Activated CD4-positive, alpha-beta T cell treated with anti-CD3 and anti-CD28 coated beads, Interleukin-2, amount 10 ng/mL, durations not matched to agents 24 days and 14 days (primary cell): Measurements from ENCODE around the gene SOX8. TPM values are rescaled to one million over a fixed set of nuclear protein-coding genes. Genes with fewer than 3 reads are reported as not detected.
A peak's percentile ranks its signal among the peaks of the same experiment; 100 is the strongest.
"Not testable (repeated sequence)": the region's sequence is repeated elsewhere in the genome, so short reads cannot be mapped to it uniquely, and the experiment has no call there.

Source experiments
- DNase-seq: peaks from one replicate; pipeline ENCODE4 v3.0.0; 2022
- H3K27ac Mint-ChIP-seq: one replicate; pipeline ENCODE4 v1.8.0; 2022; ENCODE audit warnings: mild to moderate bottlenecking, mixed read lengths
- H3K27me3 Mint-ChIP-seq: one replicate; pipeline ENCODE4 v1.8.0; 2022; ENCODE audit warnings: mixed read lengths
- H3K36me3 Mint-ChIP-seq: one replicate; pipeline ENCODE4 v1.8.0; 2022; ENCODE audit warnings: low read depth, mild to moderate bottlenecking, mixed read lengths
- H3K4me1 Mint-ChIP-seq: one replicate; pipeline ENCODE4 v1.8.0; 2021; ENCODE audit warnings: mixed read lengths
- H3K4me3 Mint-ChIP-seq: one replicate; pipeline ENCODE4 v1.8.0; 2022; ENCODE audit warnings: mild to moderate bottlenecking, moderate library complexity, mixed read lengths
- H3K9me3 Mint-ChIP-seq: one replicate; pipeline ENCODE4 v1.8.0; 2021; ENCODE audit warnings: mixed read lengths
- intact Hi-C: fragments of 100-400 bp; cut with micrococcal nuclease; formaldehyde crosslinking; loops from one replicate; pipeline ENCODE4 v1.15.1; 2023
- total RNA-seq: library from RNA; stranded (reverse); gene quantifications from 2 replicates; pipeline ENCODE4 v1.2.3, GENCODE V29; 2022

Gene SOX8
- total RNA-seq, 1 donor from 2014 or later: 0.77 TPM

GRCh38 chr16:1018447-1019198, 37.1 kb downstream of the SOX8 start:
- no peak for DNase-seq
- Mint-ChIP-seq H3K4me1 (no peaks in the 10 kb centered on the region), H3K27me3 (no peaks in the 10 kb centered on the region), H3K27ac (no peak overlapping the region), H3K4me3 (no peak overlapping the region), H3K36me3 (no peaks in the 10 kb centered on the region), H3K9me3 (no peaks in the 10 kb centered on the region)
- intact Hi-C loops: no loop called here

GRCh38 chr16:1019231-1020090, 37.9 kb downstream of the SOX8 start:
- no peak for DNase-seq
- intact Hi-C loops: no loop called here
- Mint-ChIP-seq H3K27ac (no peak overlapping the region), H3K4me1 (no peaks in the 10 kb centered on the region), H3K4me3 (no peak overlapping the region), H3K9me3 (no peaks in the 10 kb centered on the region), H3K27me3 (no peaks in the 10 kb centered on the region), H3K36me3 (no peaks in the 10 kb centered on the region)

- DNase-seq: no peak
- Mint-ChIP-seq H3K27ac (no peak overlapping the region), H3K9me3 (no peaks in the 10 kb centered on the region), H3K27me3 (no peaks in the 10 kb centered on the region), H3K4me1 (no peaks in the 10 kb centered on the region), H3K36me3 (no peaks in the 10 kb centered on the region), H3K4me3 (no peak overlapping the region)
- intact Hi-C loops: no loop called here
These were observed 38.5 kb downstream of the SOX8 start for GRCh38 chr16:1020091-1020399.

GRCh38 chr16:1020591-1020990, 39.0 kb downstream of the SOX8 start:
- no peak for DNase-seq
- Mint-ChIP-seq H3K27me3 (no peaks in the 10 kb centered on the region), H3K27ac (no peak overlapping the region), H3K36me3 (no peaks in the 10 kb centered on the region), H3K9me3 (no peaks in the 10 kb centered on the region), H3K4me3 (no peak overlapping the region), H3K4me1 (no peaks in the 10 kb centered on the region)
- intact Hi-C loops: no loop called here

- no peaks in the 10 kb centered on the region for H3K9me3 Mint-ChIP-seq
- H3K4me1 Mint-ChIP-seq: no peaks in the 10 kb centered on the region
- no peak overlapping the region for H3K4me3 Mint-ChIP-seq
- H3K27ac Mint-ChIP-seq: no peak overlapping the region
- no peaks in the 10 kb centered on the region for H3K27me3 Mint-ChIP-seq
- no peak for DNase-seq
- no peaks in the 10 kb centered on the region for H3K36me3 Mint-ChIP-seq
- intact Hi-C loops: no loop called here
These were observed 40.1 kb downstream of the SOX8 start for GRCh38 chr16:1021553-1022160.

GRCh38 chr16:1022466-1022865, 40.9 kb downstream of the SOX8 start:
- H3K4me1 Mint-ChIP-seq: no peaks in the 10 kb centered on the region
- no peak overlapping the region for H3K4me3 Mint-ChIP-seq
- no peak overlapping the region for H3K27ac Mint-ChIP-seq
- intact Hi-C loops: no loop called here
- no peaks in the 10 kb centered on the region for H3K27me3 Mint-ChIP-seq
- H3K9me3 Mint-ChIP-seq: no peaks in the 10 kb centered on the region
- DNase-seq: no peak
- no peaks in the 10 kb centered on the region for H3K36me3 Mint-ChIP-seq

GRCh38 chr16:1024138-1024537, 42.6 kb downstream of the SOX8 start:
- intact Hi-C loops: no loop called here
- Mint-ChIP-seq H3K27ac (no peak overlapping the region), H3K4me1 (no peaks in the 10 kb centered on the region), H3K9me3 (no peaks in the 10 kb centered on the region), H3K4me3 (no peak overlapping the region), H3K36me3 (no peaks in the 10 kb centered on the region), H3K27me3 (no peaks in the 10 kb centered on the region)
- DNase-seq: no peak

- H3K9me3 Mint-ChIP-seq, H3K27me3 Mint-ChIP-seq, H3K4me3 Mint-ChIP-seq, H3K4me1 Mint-ChIP-seq, H3K36me3 Mint-ChIP-seq, intact Hi-C loops, H3K27ac Mint-ChIP-seq: not testable (repeated sequence)
- peak; percentile 65 for DNase-seq
These were observed 43.7 kb downstream of the SOX8 start for GRCh38 chr16:1025183-1025809.

- no peak for DNase-seq
- Mint-ChIP-seq H3K27me3 (peaks cover 3% of the 10 kb centered on the region), H3K9me3 (no peaks in the 10 kb centered on the region), H3K4me1 (no peaks in the 10 kb centered on the region), H3K27ac (no peak overlapping the region), H3K4me3 (no peak overlapping the region), H3K36me3 (no peaks in the 10 kb centered on the region)
- intact Hi-C loops: no loop called here
These were observed 44.6 kb downstream of the SOX8 start for GRCh38 chr16:1026057-1026783.

- DNase-seq: no peak
- no peak overlapping the region for H3K27ac Mint-ChIP-seq
- intact Hi-C loops: no loop called here
- H3K36me3 Mint-ChIP-seq: no peaks in the 10 kb centered on the region
- no peaks in the 10 kb centered on the region for H3K4me1 Mint-ChIP-seq
- H3K27me3 Mint-ChIP-seq: peaks cover 3% of the 10 kb centered on the region
- no peak overlapping the region for H3K4me3 Mint-ChIP-seq
- H3K9me3 Mint-ChIP-seq: no peaks in the 10 kb centered on the region
These were observed 45.4 kb downstream of the SOX8 start for GRCh38 chr16:1026784-1027500.

GRCh38 chr16:1027501-1027815, 45.9 kb downstream of the SOX8 start:
- Mint-ChIP-seq H3K4me1 (no peaks in the 10 kb centered on the region), H3K27me3 (peaks cover 3% of the 10 kb centered on the region), H3K4me3 (no peak overlapping the region), H3K9me3 (no peaks in the 10 kb centered on the region), H3K36me3 (no peaks in the 10 kb centered on the region), H3K27ac (no peak overlapping the region)
- no peak for DNase-seq
- intact Hi-C loops: no loop called here

- no peak for DNase-seq
These were observed 46.5 kb downstream of the SOX8 start for GRCh38 chr16:1028056-1028455.

GRCh38 chr16:1028524-1029258, 47.1 kb downstream of the SOX8 start:
- intact Hi-C loops: no loop called here
- H3K27me3 Mint-ChIP-seq: peaks cover 3% of the 10 kb centered on the region
- no peaks in the 10 kb centered on the region for H3K9me3 Mint-ChIP-seq
- H3K36me3 Mint-ChIP-seq: no peaks in the 10 kb centered on the region
- no peaks in the 10 kb centered on the region for H3K4me1 Mint-ChIP-seq
- H3K27ac Mint-ChIP-seq: no peak overlapping the region
- DNase-seq: no peak
- no peak overlapping the region for H3K4me3 Mint-ChIP-seq

More at GRCh38 chr16:1028056-1028455, 46.5 kb downstream of the SOX8 start:
- no peaks in the 10 kb centered on the region for H3K4me1 Mint-ChIP-seq
- no peak overlapping the region for H3K4me3 Mint-ChIP-seq
- no peak overlapping the region for H3K27ac Mint-ChIP-seq
- no peaks in the 10 kb centered on the region for H3K9me3 Mint-ChIP-seq
- H3K27me3 Mint-ChIP-seq: peaks cover 3% of the 10 kb centered on the region
- no peaks in the 10 kb centered on the region for H3K36me3 Mint-ChIP-seq
- intact Hi-C loops: no loop called here
